ENCODE measurements around the gene CATSPER3. TPM values are rescaled to one million over a fixed set of nuclear protein-coding genes. Genes with fewer than 3 reads are reported as not detected.
"Not testable (repeated sequence)": the region's sequence is repeated elsewhere in the genome, so short reads cannot be mapped to it uniquely, and the experiment has no call there.

Gene CATSPER3
- total RNA-seq, 1 donor from 2014 or later: 0.22 TPM

- no peak overlapping the region for H3K4me3 Mint-ChIP-seq
- H3K9me3 Mint-ChIP-seq: peaks cover 16% of the 10 kb centered on the region
- DNase-seq (ENCODE audit: extremely low spot score, unreplicated experiment): no peak
- H3K4me1 Mint-ChIP-seq (ENCODE audit: unreplicated experiment): no peaks in the 10 kb centered on the region
- H3K36me3 Mint-ChIP-seq: peaks cover 4% of the 10 kb centered on the region
- peaks cover 7% of the 10 kb centered on the region for H3K27me3 Mint-ChIP-seq
- TF ChIP-seq CTCF (conservative IDR thresholded peaks at IDR 0.05): no peak
- no peak overlapping the region for H3K27ac Mint-ChIP-seq
Measured at GRCh38 chr5:134982230-134982629, 14.5 kb downstream of the CATSPER3 start.

DNA sequence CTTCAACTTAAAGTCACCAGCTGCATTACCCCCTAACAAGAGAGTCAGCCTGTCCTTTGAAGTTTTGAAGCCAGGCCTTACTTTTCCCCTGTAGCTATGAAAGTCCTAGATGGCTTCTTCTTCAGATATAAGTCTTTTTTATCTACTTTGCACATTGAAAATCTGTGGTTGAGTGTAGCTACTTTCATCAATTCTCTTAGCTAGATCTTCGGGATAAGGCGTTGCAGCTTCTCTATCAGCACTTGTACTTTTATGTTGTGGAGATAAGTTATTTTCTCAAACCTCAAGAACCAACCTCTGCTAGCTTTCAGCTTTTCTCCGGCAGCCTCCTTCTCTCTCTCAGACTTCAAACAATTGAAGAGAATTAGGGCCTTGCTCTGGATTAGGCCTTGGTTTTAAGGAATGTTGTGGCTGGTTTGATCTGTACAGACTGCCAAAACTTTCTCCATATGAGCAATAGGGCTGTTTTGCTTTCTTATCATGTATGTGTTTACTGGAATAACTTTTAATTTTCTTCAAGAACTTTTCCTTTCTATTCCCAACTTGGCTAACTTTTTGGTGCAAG is 21.6 kb downstream of the CATSPER3 start:
- no peak for TF ChIP-seq CTCF (conservative IDR thresholded peaks at IDR 0.05)
- no peak overlapping the region for H3K4me3 Mint-ChIP-seq
- H3K36me3 Mint-ChIP-seq: no peaks in the 10 kb centered on the region
- H3K4me1 Mint-ChIP-seq (ENCODE audit: unreplicated experiment): no peaks in the 10 kb centered on the region
- DNase-seq (ENCODE audit: extremely low spot score, unreplicated experiment): no peak
- peaks cover under 1% of the 10 kb centered on the region for H3K9me3 Mint-ChIP-seq
- H3K27me3 Mint-ChIP-seq: peaks cover 9% of the 10 kb centered on the region
- no peak overlapping the region for H3K27ac Mint-ChIP-seq

DNA sequence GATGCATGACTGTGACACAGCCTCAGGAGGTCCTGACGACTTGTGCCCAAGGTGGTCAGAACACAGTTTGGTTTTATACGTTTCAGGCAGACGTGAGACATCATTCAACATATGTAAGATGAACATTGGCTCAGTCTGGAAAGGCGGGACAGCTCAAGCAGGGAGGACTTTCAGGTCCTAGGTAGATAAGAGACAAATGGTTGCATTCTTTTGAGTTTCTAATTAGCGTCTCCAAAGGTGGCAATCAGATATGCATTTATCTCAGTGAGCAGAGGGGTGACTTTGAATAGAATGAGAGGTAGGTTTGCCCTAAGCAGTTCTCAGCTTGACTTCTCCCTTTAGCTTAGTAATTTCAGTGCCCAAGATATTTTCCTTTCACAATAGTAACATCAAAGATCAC is 22.5 kb downstream of the CATSPER3 start:
- H3K36me3 Mint-ChIP-seq, H3K4me3 Mint-ChIP-seq: not testable (repeated sequence)
- peaks cover 12% of the 10 kb centered on the region for H3K27me3 Mint-ChIP-seq

DNA sequence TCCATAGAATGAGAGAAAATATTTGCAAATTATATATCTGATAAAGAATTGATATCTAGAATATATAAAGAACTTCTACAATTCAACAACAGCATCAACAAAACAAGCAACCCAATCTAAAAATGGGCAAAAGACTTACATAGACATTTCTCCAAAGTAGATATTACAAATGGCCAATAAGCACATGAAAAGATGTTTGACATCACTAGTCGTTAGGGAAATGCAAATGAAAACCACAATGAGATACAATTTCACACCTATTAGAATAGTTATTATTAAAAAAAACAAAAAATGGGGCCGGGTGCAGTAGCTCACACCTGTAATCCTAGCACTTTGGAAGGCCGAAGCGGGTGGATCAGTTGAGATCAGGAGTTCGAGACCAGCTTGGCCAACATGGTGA is 24.4 kb downstream of the CATSPER3 start:
- no peak overlapping the region for H3K4me3 Mint-ChIP-seq
- DNase-seq (ENCODE audit: extremely low spot score, unreplicated experiment): no peak
- no peaks in the 10 kb centered on the region for H3K9me3 Mint-ChIP-seq
- no peak for TF ChIP-seq CTCF (conservative IDR thresholded peaks at IDR 0.05)
- H3K27ac Mint-ChIP-seq: no peak overlapping the region
- H3K27me3 Mint-ChIP-seq: peaks cover 10% of the 10 kb centered on the region
- H3K36me3 Mint-ChIP-seq: no peaks in the 10 kb centered on the region
- H3K4me1 Mint-ChIP-seq (ENCODE audit: unreplicated experiment): no peaks in the 10 kb centered on the region

More for the DNA sequence above, 22.5 kb downstream of the CATSPER3 start:
- not testable (repeated sequence) for H3K9me3 Mint-ChIP-seq; H3K4me1 Mint-ChIP-seq (ENCODE audit: unreplicated experiment); H3K27ac Mint-ChIP-seq; DNase-seq (ENCODE audit: extremely low spot score, unreplicated experiment)

DNA sequence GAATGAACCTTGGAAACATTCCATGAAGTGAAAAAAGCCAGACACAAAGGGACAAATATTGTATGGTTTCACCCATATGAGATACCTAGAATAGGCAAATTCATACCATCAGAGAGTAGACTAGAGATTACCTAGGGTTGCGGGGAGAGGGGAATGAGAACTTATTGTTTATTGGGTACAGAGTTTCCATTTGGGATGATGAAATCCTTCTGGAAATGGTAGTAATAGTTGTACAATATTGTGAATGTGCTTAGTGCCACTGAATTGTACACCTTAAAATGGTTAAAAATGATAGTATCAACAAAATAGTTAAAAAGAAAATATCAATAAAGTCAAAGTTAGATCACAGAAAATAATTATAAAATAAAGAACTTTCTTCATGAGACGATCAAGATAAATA is 25.5 kb downstream of the CATSPER3 start:
- Mint-ChIP-seq H3K9me3 (no peaks in the 10 kb centered on the region), H3K4me3 (no peak overlapping the region), H3K27me3 (peaks cover 12% of the 10 kb centered on the region), H3K36me3 (no peaks in the 10 kb centered on the region), H3K4me1 (ENCODE audit: unreplicated experiment) (no peaks in the 10 kb centered on the region), H3K27ac (no peak overlapping the region)
- no peak for DNase-seq (ENCODE audit: extremely low spot score, unreplicated experiment)
- TF ChIP-seq CTCF (conservative IDR thresholded peaks at IDR 0.05): no peak

DNA sequence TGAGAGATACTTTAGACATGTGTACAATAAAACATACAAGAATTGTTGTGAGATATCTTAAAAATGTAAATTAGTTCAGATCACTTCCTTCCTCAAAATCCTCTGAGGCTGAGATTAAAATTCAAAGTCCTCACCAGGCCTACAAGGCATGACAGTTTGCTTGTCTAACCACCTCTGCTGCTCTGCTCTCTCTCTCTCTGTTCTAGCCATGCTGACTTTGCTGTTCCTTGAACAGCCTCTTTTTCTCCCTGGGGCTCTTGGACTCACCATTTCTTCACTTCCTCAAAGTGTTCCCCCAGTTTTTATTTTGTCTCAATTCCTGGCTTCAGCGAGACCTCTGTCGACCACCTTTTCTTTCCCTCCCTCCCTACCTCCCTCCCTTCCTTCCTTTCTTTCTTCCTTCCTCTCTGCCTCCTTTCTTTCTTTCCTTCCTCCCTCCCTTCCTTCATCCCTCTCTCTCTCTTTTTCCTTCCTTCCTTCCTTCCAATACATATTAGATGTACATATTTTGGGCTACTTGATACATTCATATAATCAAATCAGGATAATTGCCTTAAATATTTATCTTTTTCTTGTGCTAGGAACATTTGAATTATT is 27.0 kb downstream of the CATSPER3 start:
- Mint-ChIP-seq H3K36me3 (no peaks in the 10 kb centered on the region), H3K9me3 (no peaks in the 10 kb centered on the region), H3K27me3 (peaks cover 17% of the 10 kb centered on the region), H3K4me3 (no peak overlapping the region), H3K4me1 (ENCODE audit: unreplicated experiment) (no peaks in the 10 kb centered on the region), H3K27ac (no peak overlapping the region)
- TF ChIP-seq CTCF (conservative IDR thresholded peaks at IDR 0.05): no peak
- DNase-seq (ENCODE audit: extremely low spot score, unreplicated experiment): no peak
